ENCODE measurements around the gene ZNF488. TPM values are rescaled to one million over a fixed set of nuclear protein-coding genes. Genes with fewer than 3 reads are reported as not detected.

The ZNF488 gene
- total RNA-seq, 2 experiments from 2014 or later = not detected

- no peaks in the 10 kb centered on the region for H3K36me3 Mint-ChIP-seq
- no peak overlapping the region for H3K4me3 Mint-ChIP-seq
- H3K9me3 Mint-ChIP-seq = no peaks in the 10 kb centered on the region
- no peak overlapping the region for H3K27ac Mint-ChIP-seq
- ATAC-seq (ENCODE audit: low read depth) = no peak
- no peak for DNase-seq
- peaks cover 10% of the 10 kb centered on the region for H3K27me3 Mint-ChIP-seq
- POLR2A ChIA-PET = no interaction called here
- no peaks in the 10 kb centered on the region for H3K4me1 Mint-ChIP-seq
Observed at GRCh38 chr10:47337310-47337709, 46.8 kb downstream of the ZNF488 start.

DNA sequence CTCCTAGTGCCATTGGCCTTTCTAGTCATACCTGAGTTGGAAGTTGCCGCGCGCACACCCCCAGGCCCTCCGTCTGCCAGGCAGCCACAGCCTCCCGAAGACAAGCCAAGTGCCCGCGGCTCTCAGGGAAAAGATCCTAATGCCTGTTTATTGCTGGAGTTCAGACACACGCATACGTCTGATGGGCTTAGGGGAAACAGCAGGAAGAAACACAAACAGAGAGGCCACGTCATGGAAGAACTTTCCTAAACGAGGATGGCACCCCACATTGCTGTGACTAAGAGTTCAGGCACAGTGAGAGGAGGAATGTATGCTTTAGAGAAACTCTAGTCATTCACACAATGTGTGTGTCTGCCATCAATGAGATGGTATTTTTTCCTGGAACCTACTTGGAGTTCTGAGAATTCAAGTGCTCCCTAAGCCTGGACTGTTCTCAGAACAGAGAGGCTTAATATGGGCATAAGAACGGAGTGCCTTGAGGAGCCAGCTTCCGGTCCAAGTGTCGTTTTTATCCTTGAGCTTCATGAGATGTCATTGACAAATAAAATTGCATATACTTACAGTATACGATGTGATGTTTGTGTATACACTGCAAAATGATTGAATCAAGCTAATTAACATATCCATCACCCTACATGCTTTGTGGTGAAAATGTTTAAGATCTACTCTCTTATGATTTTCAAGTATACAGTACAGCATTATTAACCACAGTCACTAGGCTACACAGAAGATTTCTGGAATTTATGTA lies 47.5 kb downstream of the ZNF488 start:
- peaks cover 10% of the 10 kb centered on the region for H3K27me3 Mint-ChIP-seq
- no peaks in the 10 kb centered on the region for H3K4me1 Mint-ChIP-seq
- H3K36me3 Mint-ChIP-seq = no peaks in the 10 kb centered on the region
- ATAC-seq (ENCODE audit: low read depth) (no peak), DNase-seq (no peak)
- POLR2A ChIA-PET = no interaction called here
- H3K27ac Mint-ChIP-seq = no peak overlapping the region
- no peak overlapping the region for H3K4me3 Mint-ChIP-seq
- H3K9me3 Mint-ChIP-seq = no peaks in the 10 kb centered on the region

GRCh38 chr10:47335906-47336305 lies 48.2 kb downstream of the ZNF488 start:
- no peak for ATAC-seq (ENCODE audit: low read depth)
- H3K36me3 Mint-ChIP-seq = no peaks in the 10 kb centered on the region
- peaks cover 6% of the 10 kb centered on the region for H3K27me3 Mint-ChIP-seq
- no peaks in the 10 kb centered on the region for H3K4me1 Mint-ChIP-seq
- no peak for DNase-seq
- no peaks in the 10 kb centered on the region for H3K9me3 Mint-ChIP-seq
- H3K4me3 Mint-ChIP-seq = no peak overlapping the region
- H3K27ac Mint-ChIP-seq = no peak overlapping the region
- POLR2A ChIA-PET = no interaction called here

GRCh38 chr10:47334466-47335295 lies 49.4 kb downstream of the ZNF488 start:
- Mint-ChIP-seq H3K9me3 (no peaks in the 10 kb centered on the region), H3K27ac (no peak overlapping the region)

DNA sequence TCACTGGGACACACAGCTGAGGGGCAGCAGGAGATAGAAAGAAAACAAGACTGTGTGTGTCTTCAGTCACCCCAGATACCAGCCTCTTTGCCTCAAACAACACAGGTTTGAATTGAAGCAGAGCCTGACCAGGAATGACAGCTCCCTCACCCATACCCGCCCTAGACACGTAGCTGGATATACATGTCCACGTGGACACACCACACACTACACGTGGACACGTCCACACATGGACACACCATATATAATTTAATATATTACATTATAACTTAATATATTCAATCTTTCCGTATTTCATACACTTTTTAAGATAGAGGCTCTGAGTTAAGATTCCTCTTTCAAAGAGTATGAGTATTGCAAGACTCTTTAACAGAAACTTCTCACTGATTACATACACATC lies 50.6 kb downstream of the ZNF488 start:
- H3K36me3 Mint-ChIP-seq = no peaks in the 10 kb centered on the region
- H3K4me1 Mint-ChIP-seq = no peaks in the 10 kb centered on the region
- POLR2A ChIA-PET = no interaction called here
- H3K9me3 Mint-ChIP-seq = peaks cover 2% of the 10 kb centered on the region
- H3K27ac Mint-ChIP-seq = no peak overlapping the region
- DNase-seq (no peak), ATAC-seq (ENCODE audit: low read depth) (no peak)
- H3K27me3 Mint-ChIP-seq = no peaks in the 10 kb centered on the region
- H3K4me3 Mint-ChIP-seq = no peak overlapping the region

More at GRCh38 chr10:47334466-47335295, 49.4 kb downstream of the ZNF488 start:
- ATAC-seq (ENCODE audit: low read depth) (no peak), DNase-seq (no peak)
- Mint-ChIP-seq H3K4me1 (no peaks in the 10 kb centered on the region), H3K27me3 (peaks cover 3% of the 10 kb centered on the region), H3K4me3 (no peak overlapping the region), H3K36me3 (no peaks in the 10 kb centered on the region)
- POLR2A ChIA-PET = no interaction called here

DNA sequence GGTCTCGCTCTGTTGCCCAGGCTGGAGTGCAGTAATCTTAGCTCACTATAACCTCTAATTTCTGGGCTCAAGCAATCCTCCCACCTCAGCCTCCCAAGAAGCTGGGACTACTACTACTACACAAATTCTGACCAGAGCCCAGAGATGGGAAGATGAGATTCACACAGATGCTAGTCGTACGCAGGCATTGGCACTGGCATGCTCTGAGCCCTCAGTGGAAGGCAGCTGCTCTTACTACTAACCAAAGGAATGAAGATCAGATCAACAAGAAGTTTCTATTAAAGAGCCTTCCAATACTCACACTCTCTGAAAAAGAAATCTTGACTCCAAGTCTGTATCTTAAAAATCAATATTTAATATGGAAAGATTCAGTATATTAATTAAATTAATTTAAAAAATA lies 51.1 kb downstream of the ZNF488 start:
- no peak for ATAC-seq (ENCODE audit: low read depth)
- H3K27me3 Mint-ChIP-seq = no peaks in the 10 kb centered on the region
- no peaks in the 10 kb centered on the region for H3K4me1 Mint-ChIP-seq
- DNase-seq = no peak
- no peak overlapping the region for H3K4me3 Mint-ChIP-seq
- H3K27ac Mint-ChIP-seq = no peak overlapping the region
- H3K36me3 Mint-ChIP-seq = no peaks in the 10 kb centered on the region
- H3K9me3 Mint-ChIP-seq = peaks cover 6% of the 10 kb centered on the region
- POLR2A ChIA-PET = no interaction called here

DNA sequence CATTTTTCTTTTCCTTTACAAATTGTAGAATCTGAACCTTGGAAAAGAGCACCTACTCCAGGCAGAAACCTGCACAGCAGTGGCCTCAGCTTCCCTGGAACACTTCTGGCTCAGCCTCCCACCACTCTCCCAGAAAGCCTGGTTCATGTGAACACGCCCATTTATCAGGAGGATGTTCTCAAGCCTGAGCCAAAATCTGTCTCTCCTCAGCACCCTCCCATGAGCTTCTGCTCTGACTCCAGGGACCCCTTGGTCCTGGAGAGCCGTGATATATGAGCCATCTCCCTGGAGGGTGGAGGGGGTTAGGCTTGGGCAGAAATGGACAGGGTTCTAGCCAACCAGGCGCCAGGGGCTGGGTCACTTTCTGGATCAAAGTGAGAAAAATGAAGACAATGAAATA lies 51.7 kb downstream of the ZNF488 start:
- ATAC-seq (ENCODE audit: low read depth) (no peak), DNase-seq (no peak)
- Mint-ChIP-seq H3K4me1 (no peaks in the 10 kb centered on the region), H3K27me3 (no peaks in the 10 kb centered on the region), H3K27ac (no peak overlapping the region), H3K9me3 (peaks cover 9% of the 10 kb centered on the region), H3K4me3 (no peak overlapping the region), H3K36me3 (no peaks in the 10 kb centered on the region)
- POLR2A ChIA-PET = no interaction called here

DNA sequence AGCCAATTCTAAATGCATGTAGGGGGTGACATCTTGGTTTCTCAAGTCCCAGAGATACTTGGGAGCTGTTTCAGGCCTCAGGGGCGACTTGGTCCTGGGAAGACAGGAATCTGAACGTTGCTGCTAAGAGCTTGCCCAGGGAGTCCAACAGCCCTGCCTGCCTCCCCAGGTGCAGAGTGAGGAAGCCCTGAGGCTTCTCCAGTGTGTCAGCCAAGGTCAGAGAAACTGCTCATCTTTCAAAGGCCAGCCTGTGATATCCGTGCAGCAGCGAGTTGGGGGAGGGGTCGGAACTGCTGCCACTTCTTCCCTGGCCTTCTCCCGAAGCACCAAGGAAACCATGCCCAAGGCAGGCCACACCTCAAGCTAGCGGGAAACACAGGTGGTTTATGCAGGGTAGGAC lies 52.1 kb downstream of the ZNF488 start:
- H3K36me3 Mint-ChIP-seq = no peaks in the 10 kb centered on the region
- no peaks in the 10 kb centered on the region for H3K27me3 Mint-ChIP-seq
- no peak overlapping the region for H3K27ac Mint-ChIP-seq
- no peak for ATAC-seq (ENCODE audit: low read depth)
- H3K4me1 Mint-ChIP-seq = no peaks in the 10 kb centered on the region
- H3K9me3 Mint-ChIP-seq = peaks cover 9% of the 10 kb centered on the region
- no peak overlapping the region for H3K4me3 Mint-ChIP-seq
- no peak for DNase-seq
- POLR2A ChIA-PET = no interaction called here

GRCh38 chr10:47331491-47331890 lies 52.6 kb downstream of the ZNF488 start:
- peak; percentile 17 for DNase-seq
- no peak overlapping the region for H3K4me3 Mint-ChIP-seq
- H3K36me3 Mint-ChIP-seq = no peaks in the 10 kb centered on the region
- peaks cover 9% of the 10 kb centered on the region for H3K9me3 Mint-ChIP-seq
- POLR2A ChIA-PET = no interaction called here
- no peak overlapping the region for H3K27ac Mint-ChIP-seq
- no peaks in the 10 kb centered on the region for H3K27me3 Mint-ChIP-seq
- ATAC-seq (ENCODE audit: low read depth) = no peak
- H3K4me1 Mint-ChIP-seq = no peaks in the 10 kb centered on the region

GRCh38 chr10:47330804-47331203 lies 53.3 kb downstream of the ZNF488 start:
- H3K4me1 Mint-ChIP-seq = no peaks in the 10 kb centered on the region
- POLR2A ChIA-PET = no interaction called here
- ATAC-seq (ENCODE audit: low read depth) = no peak
- no peak for DNase-seq
- no peak overlapping the region for H3K27ac Mint-ChIP-seq
- H3K9me3 Mint-ChIP-seq = peaks cover 9% of the 10 kb centered on the region
- no peaks in the 10 kb centered on the region for H3K27me3 Mint-ChIP-seq
- H3K36me3 Mint-ChIP-seq = no peaks in the 10 kb centered on the region
- no peak overlapping the region for H3K4me3 Mint-ChIP-seq

DNA sequence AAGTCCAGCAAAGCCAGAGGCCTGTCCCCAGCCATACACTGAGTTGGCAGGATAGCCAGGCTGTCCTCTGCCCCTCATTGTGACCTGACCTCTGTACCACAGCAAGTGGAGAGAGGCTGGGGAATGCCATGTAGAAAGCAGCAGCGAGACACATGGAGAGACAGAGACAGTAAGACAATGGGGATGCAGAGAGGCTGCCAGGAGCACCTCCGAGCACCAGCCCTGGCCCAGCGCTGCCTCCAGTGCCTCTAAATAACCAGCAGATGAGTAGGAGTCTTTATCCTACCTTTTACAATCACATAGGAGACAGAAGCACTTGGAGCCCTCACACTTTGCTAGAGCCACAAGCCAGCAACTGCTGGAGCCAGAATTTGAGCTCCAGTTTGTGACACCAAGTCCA lies 53.7 kb downstream of the ZNF488 start:
- no peak overlapping the region for H3K4me3 Mint-ChIP-seq
- H3K9me3 Mint-ChIP-seq = peaks cover 9% of the 10 kb centered on the region
- POLR2A ChIA-PET = no interaction called here
- no peak overlapping the region for H3K27ac Mint-ChIP-seq
- no peaks in the 10 kb centered on the region for H3K4me1 Mint-ChIP-seq
- H3K27me3 Mint-ChIP-seq = no peaks in the 10 kb centered on the region
- DNase-seq (no peak), ATAC-seq (ENCODE audit: low read depth) (no peak)
- H3K36me3 Mint-ChIP-seq = no peaks in the 10 kb centered on the region

DNA sequence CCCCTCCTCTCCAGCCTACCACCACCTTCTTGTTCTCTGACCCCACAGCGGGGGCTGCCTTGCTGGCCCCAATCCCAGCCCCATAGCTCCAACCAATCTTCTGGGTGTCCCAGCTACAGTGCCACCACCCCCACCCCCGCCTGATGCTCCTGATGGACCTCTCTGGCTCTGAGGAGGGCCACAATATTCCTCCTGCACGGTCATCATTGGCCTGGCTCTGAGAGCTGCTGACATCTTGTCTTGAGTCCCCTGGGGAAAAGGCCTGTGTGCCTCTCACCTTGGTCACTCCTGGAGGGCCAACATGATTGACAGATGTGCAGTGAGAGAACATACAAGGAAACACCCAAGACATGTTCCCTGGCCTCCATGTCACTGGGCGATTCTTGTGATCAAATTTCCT lies 54.2 kb downstream of the ZNF488 start:
- Mint-ChIP-seq H3K36me3 (no peaks in the 10 kb centered on the region), H3K27ac (no peak overlapping the region), H3K9me3 (peaks cover 9% of the 10 kb centered on the region), H3K4me3 (no peak overlapping the region), H3K27me3 (no peaks in the 10 kb centered on the region), H3K4me1 (no peaks in the 10 kb centered on the region)
- POLR2A ChIA-PET = no interaction called here
- no peak for ATAC-seq (ENCODE audit: low read depth)
- no peak for DNase-seq

DNA sequence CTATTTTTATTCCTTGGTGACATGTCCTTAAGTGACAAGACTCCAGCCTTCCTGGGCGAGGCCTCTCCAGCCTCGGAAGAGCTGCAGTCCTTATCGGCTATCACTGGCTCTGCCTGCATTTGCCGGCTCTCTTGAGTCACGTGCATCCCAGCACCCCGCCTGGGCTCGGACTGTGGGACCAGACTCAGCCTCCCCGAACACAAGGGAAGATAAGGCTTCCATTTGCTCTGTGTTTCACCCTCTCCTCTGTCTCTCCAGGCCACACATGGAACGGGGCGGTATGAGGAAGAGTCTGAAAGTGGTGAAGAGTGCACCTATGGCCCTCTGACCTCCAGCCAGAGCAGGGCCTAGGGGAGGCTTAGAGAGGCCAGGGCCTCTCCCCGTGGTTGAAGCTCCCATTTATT lies 57.2 kb downstream of the ZNF488 start:
- Mint-ChIP-seq H3K27ac (no peak overlapping the region), H3K27me3 (peaks cover 2% of the 10 kb centered on the region), H3K36me3 (no peaks in the 10 kb centered on the region), H3K4me3 (no peak overlapping the region), H3K9me3 (peaks cover 9% of the 10 kb centered on the region), H3K4me1 (peaks cover 1% of the 10 kb centered on the region)
- DNase-seq = no peak
- ATAC-seq (ENCODE audit: low read depth) = no peak
- POLR2A ChIA-PET = no interaction called here

DNA sequence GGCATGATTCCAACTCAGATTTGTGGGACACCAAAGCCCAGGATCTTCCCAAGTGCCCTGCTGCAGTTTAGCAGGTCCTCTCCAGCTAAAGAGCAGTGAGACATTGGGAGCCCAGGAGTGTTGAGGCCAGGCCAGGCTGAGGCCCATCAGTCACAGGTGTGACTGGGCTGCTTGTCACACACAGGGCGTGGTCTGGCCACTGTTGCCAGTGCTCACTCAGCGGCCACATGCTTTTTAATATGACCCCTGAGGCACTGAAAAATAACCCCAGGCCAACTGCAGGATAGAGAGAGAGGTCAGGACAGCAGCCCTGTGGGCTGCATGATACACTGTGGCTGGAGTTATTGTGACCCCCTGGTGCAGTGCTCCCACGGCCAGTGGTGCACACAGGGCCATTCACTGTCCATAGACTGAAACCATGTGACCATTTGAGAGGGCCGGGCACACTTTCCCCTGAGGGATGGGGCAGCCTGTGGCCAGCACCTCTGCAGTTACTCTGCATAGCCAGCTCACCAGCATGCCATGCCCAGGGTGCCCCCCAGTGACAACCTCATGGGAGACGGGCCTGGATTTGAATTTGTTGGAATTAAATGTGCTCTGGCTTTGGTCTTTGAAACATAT lies 57.7 kb downstream of the ZNF488 start:
- Mint-ChIP-seq H3K36me3 (no peaks in the 10 kb centered on the region), H3K9me3 (peaks cover 9% of the 10 kb centered on the region), H3K27me3 (peaks cover 2% of the 10 kb centered on the region), H3K27ac (no peak overlapping the region), H3K4me1 (peaks cover 1% of the 10 kb centered on the region), H3K4me3 (no peak overlapping the region)
- POLR2A ChIA-PET = no interaction called here
- DNase-seq (peak; percentile 10), ATAC-seq (ENCODE audit: low read depth) (no peak)

Measured in activated naive CD8-positive, alpha-beta T cell treated with anti-CD3 and anti-CD28 coated beads, Interleukin-2, amount 10 ng/mL, durations not matched to agents 7 days and 5 days (primary cell).